Peyer's patch (tissue), 4 donors: ENCODE data around the gene MRAP. TPM values are rescaled to one million over a fixed set of nuclear protein-coding genes. Genes with fewer than 3 reads are reported as not detected.
"Not testable (repeated sequence)": the region's sequence is repeated elsewhere in the genome, so short reads cannot be mapped to it uniquely, and the experiment has no call there.

Source experiments
- DNase-seq, 3 donors: peaks; one replicate each; pipeline ENCODE4 v3.0.0-alpha.2; 2017 to 2019
- H3K27ac ChIP-seq, 4 donors: fragments of 200-600 bp; sonication (generic); one replicate each; pipeline ENCODE4 v1.5.1; 2016 to 2019
- H3K27me3 ChIP-seq, 2 donors: fragments of 200-600 bp; sonication (generic); one replicate each; pipeline ENCODE4 v1.5.1; 2019
- H3K36me3 ChIP-seq, 3 donors: fragments of 200-600 bp; sonication (generic); one replicate each; pipeline ENCODE4 v1.5.1; 2016 to 2019
- H3K4me1 ChIP-seq, 4 donors: fragments of 200-600 bp; sonication (generic); one replicate each; pipeline ENCODE4 v1.5.1; 2016 to 2019
- H3K4me3 ChIP-seq, 4 donors: fragments of 200-600 bp; sonication (generic); 1 replicate in 3 of 4; 2 replicates in 1 of 4; pipeline ENCODE4 v1.5.1; 2016 to 2019; ENCODE audit warnings: mild to moderate bottlenecking in 1 of 4
- H3K9me3 ChIP-seq, 4 donors: fragments of 200-600 bp; sonication (generic); one replicate each; pipeline ENCODE4 v1.5.1; 2016 to 2019; ENCODE audit warnings: mild to moderate bottlenecking in 1 of 4
- CTCF ChIP-seq, 6 experiments: fragments of 450-650 bp in 4 of 6; fragments of 200-600 bp in 2 of 6; sonication (generic) in 1 of 6; IDR thresholded peaks; one replicate each; pipeline ENCODE4 v1.5.1; 2017 to 2019; ENCODE audit warnings: antibody characterized with exemption in 6 of 6, mild to moderate bottlenecking in 3 of 6, moderate library complexity in 1 of 6
- POLR2A ChIP-seq, 2 donors: fragments of 450-650 bp; IDR thresholded peaks; one replicate each; pipeline ENCODE4 v1.5.1; 2017; ENCODE audit warnings: antibody characterized with exemption in 2 of 2, mild to moderate bottlenecking in 2 of 2, moderate library complexity in 2 of 2
- total RNA-seq, 4 donors: library from RNA; depleted of rRNA; stranded (reverse); fragments of >200 nt; gene quantifications; one replicate each; pipeline ENCODE4 v1.1.0, GENCODE V29; 2016

MRAP gene
- total RNA-seq, 4 donors from 2014 or later, result not detected

GRCh38 chr21:32256873-32257620 is 41.6 kb upstream of the MRAP start:
- no peak overlapping the region for H3K4me3 ChIP-seq
- H3K27me3 ChIP-seq, result no peaks in the 10 kb centered on the region
- DNase-seq, result peak in 1 of 3 donors; percentile 67
- H3K36me3 ChIP-seq, result no peaks in the 10 kb centered on the region
- H3K27ac ChIP-seq, result peak overlapping the region in 1 of 4 donors; percentile 47
- TF ChIP-seq CTCF (IDR thresholded peaks at IDR 0.05) (no peak), POLR2A (IDR thresholded peaks at IDR 0.05) (no peak)
- peaks cover 0 to 5% (median 0%) of the 10 kb centered on the region in 4 donors for H3K4me1 ChIP-seq
- H3K9me3 ChIP-seq, result no peaks in the 10 kb centered on the region

GRCh38 chr21:32257962-32258785 is 40.5 kb upstream of the MRAP start:
- H3K9me3 ChIP-seq, result no peaks in the 10 kb centered on the region
- no peaks in the 10 kb centered on the region for H3K36me3 ChIP-seq
- H3K4me1 ChIP-seq, result peaks cover 0 to 5% (median 0%) of the 10 kb centered on the region in 4 donors
- peak in 5 of 6 experiments; percentile 30 to 86 (median 74) for TF ChIP-seq CTCF (IDR thresholded peaks at IDR 0.05)
- TF ChIP-seq POLR2A (IDR thresholded peaks at IDR 0.05), result no peak
- no peak overlapping the region for H3K4me3 ChIP-seq
- H3K27me3 ChIP-seq, result no peaks in the 10 kb centered on the region
- no peak overlapping the region for H3K27ac ChIP-seq
- DNase-seq, result peak in 2 of 3 donors; percentile 63 to 76

GRCh38 chr21:32258786-32259048 is 39.9 kb upstream of the MRAP start:
- H3K27ac ChIP-seq, H3K36me3 ChIP-seq, DNase-seq, H3K27me3 ChIP-seq, H3K9me3 ChIP-seq, H3K4me3 ChIP-seq, H3K4me1 ChIP-seq: not testable (repeated sequence)

GRCh38 chr21:32260130-32260529 is 38.5 kb upstream of the MRAP start:
- no peak overlapping the region for H3K27ac ChIP-seq
- no peaks in the 10 kb centered on the region for H3K27me3 ChIP-seq
- no peak overlapping the region for H3K4me3 ChIP-seq
- TF ChIP-seq POLR2A (IDR thresholded peaks at IDR 0.05) (no peak), CTCF (IDR thresholded peaks at IDR 0.05) (no peak)
- DNase-seq, result no peak
- no peaks in the 10 kb centered on the region for H3K36me3 ChIP-seq
- H3K9me3 ChIP-seq, result no peaks in the 10 kb centered on the region
- H3K4me1 ChIP-seq, result peaks cover 0 to 5% (median 0%) of the 10 kb centered on the region in 4 donors

GRCh38 chr21:32261929-32262328 is 36.7 kb upstream of the MRAP start:
- Histone ChIP-seq H3K4me1 (no peaks in the 10 kb centered on the region), H3K27me3 (no peaks in the 10 kb centered on the region), H3K4me3 (no peak overlapping the region), H3K27ac (no peak overlapping the region), H3K36me3 (no peaks in the 10 kb centered on the region), H3K9me3 (no peaks in the 10 kb centered on the region)
- no peak for TF ChIP-seq CTCF (IDR thresholded peaks at IDR 0.05)
- no peak for TF ChIP-seq POLR2A (IDR thresholded peaks at IDR 0.05)
- no peak for DNase-seq

- not testable (repeated sequence) for H3K4me3 ChIP-seq, H3K36me3 ChIP-seq, DNase-seq, H3K9me3 ChIP-seq, H3K27ac ChIP-seq, H3K27me3 ChIP-seq, H3K4me1 ChIP-seq
Observed at GRCh38 chr21:32265321-32265720, 33.3 kb upstream of the MRAP start.
